ENCODE results near the gene MYOM1.

Gene MYOM1

GRCh38 chr18:3088449-3088848 is 131.3 kb downstream of the MYOM1 start:
- no peak for TF ChIP-seq CTCF (IDR thresholded peaks at IDR 0.05; ENCODE audit: insufficient read depth, low read length, poor library complexity, severe bottlenecking)
- Histone ChIP-seq H3K27me3 (replicated peaks; ENCODE audit: control insufficient read depth, insufficient read depth, low read length) (no peaks in the 10 kb centered on the region), H3K36me3 (ENCODE audit: control insufficient read depth, insufficient read depth, low read length) (no peaks in the 10 kb centered on the region), H3K4me3 (replicated peaks; ENCODE audit: low read depth, low read length) (no peak overlapping the region)
- no peak for DNase-seq (ENCODE audit: extremely low read depth, insufficient read length)

GRCh38 chr18:3086871-3087270 is 132.9 kb downstream of the MYOM1 start:
- no peaks in the 10 kb centered on the region for H3K27me3 ChIP-seq (replicated peaks; ENCODE audit: control insufficient read depth, insufficient read depth, low read length)
- DNase-seq (ENCODE audit: extremely low read depth, insufficient read length), result no peak
- H3K4me3 ChIP-seq (replicated peaks; ENCODE audit: low read depth, low read length), result no peak overlapping the region
- no peak for TF ChIP-seq CTCF (IDR thresholded peaks at IDR 0.05; ENCODE audit: insufficient read depth, low read length, poor library complexity, severe bottlenecking)
- no peaks in the 10 kb centered on the region for H3K36me3 ChIP-seq (ENCODE audit: control insufficient read depth, insufficient read depth, low read length)

- DNase-seq (ENCODE audit: extremely low read depth, insufficient read length), result no peak
- no peak overlapping the region for H3K4me3 ChIP-seq (replicated peaks; ENCODE audit: low read depth, low read length)
- no peaks in the 10 kb centered on the region for H3K36me3 ChIP-seq (ENCODE audit: control insufficient read depth, insufficient read depth, low read length)
- H3K27me3 ChIP-seq (replicated peaks; ENCODE audit: control insufficient read depth, insufficient read depth, low read length), result no peaks in the 10 kb centered on the region
- no peak for TF ChIP-seq CTCF (IDR thresholded peaks at IDR 0.05; ENCODE audit: insufficient read depth, low read length, poor library complexity, severe bottlenecking)
Measured at GRCh38 chr18:3085612-3086011, 134.2 kb downstream of the MYOM1 start.

GRCh38 chr18:3084206-3084605 is 135.6 kb downstream of the MYOM1 start:
- TF ChIP-seq CTCF (IDR thresholded peaks at IDR 0.05; ENCODE audit: insufficient read depth, low read length, poor library complexity, severe bottlenecking), result no peak
- Histone ChIP-seq H3K27me3 (replicated peaks; ENCODE audit: control insufficient read depth, insufficient read depth, low read length) (no peaks in the 10 kb centered on the region), H3K36me3 (ENCODE audit: control insufficient read depth, insufficient read depth, low read length) (no peaks in the 10 kb centered on the region), H3K4me3 (replicated peaks; ENCODE audit: low read depth, low read length) (no peak overlapping the region)
- DNase-seq (ENCODE audit: extremely low read depth, insufficient read length), result no peak

GRCh38 chr18:3083766-3084165 is 136.0 kb downstream of the MYOM1 start:
- H3K4me3 ChIP-seq (replicated peaks; ENCODE audit: low read depth, low read length), result no peak overlapping the region
- no peak for TF ChIP-seq CTCF (IDR thresholded peaks at IDR 0.05; ENCODE audit: insufficient read depth, low read length, poor library complexity, severe bottlenecking)
- no peak for DNase-seq (ENCODE audit: extremely low read depth, insufficient read length)
- no peaks in the 10 kb centered on the region for H3K27me3 ChIP-seq (replicated peaks; ENCODE audit: control insufficient read depth, insufficient read depth, low read length)
- no peaks in the 10 kb centered on the region for H3K36me3 ChIP-seq (ENCODE audit: control insufficient read depth, insufficient read depth, low read length)

GRCh38 chr18:3081584-3081991 is 138.2 kb downstream of the MYOM1 start:
- DNase-seq (ENCODE audit: extremely low read depth, insufficient read length), result no peak
- no peaks in the 10 kb centered on the region for H3K36me3 ChIP-seq (ENCODE audit: control insufficient read depth, insufficient read depth, low read length)
- no peak for TF ChIP-seq CTCF (IDR thresholded peaks at IDR 0.05; ENCODE audit: insufficient read depth, low read length, poor library complexity, severe bottlenecking)

More at GRCh38 chr18:3081584-3081991, 138.2 kb downstream of the MYOM1 start:
- no peaks in the 10 kb centered on the region for H3K27me3 ChIP-seq (replicated peaks; ENCODE audit: control insufficient read depth, insufficient read depth, low read length)
- no peak overlapping the region for H3K4me3 ChIP-seq (replicated peaks; ENCODE audit: low read depth, low read length)
